Measurements from ENCODE around the gene NFIA.
"Not testable (repeated sequence)": the region's sequence is repeated elsewhere in the genome, so short reads cannot be mapped to it uniquely, and the experiment has no call there.

The NFIA gene

DNA sequence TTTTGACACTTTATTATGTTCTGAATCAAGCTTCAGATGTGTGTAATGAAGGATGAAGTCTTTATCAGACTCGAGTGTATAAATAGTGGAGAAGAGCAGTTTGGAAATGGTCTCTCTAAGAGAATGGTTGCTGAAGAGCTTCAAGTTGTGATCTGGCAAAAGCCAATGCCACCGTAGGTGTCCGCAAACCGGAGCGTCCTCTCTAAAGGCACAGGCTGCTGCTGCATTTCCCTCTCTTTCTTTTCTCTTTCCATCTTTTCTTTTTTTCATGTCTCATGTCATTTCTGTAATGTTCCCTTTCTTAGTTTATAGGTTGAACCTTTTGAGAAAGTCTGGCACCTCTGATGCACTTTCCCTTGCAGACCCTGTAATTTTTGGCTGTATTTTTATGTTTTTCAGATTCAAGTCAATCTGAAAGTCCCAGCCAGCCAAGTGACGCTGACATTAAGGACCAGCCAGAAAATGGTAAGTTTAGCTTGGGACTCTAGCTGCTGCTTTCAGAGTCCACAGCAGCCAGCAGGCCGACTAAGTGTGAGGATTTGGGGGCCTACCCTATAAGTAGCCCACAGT is 194.8 kb downstream of the NFIA start:
- Mint-ChIP-seq H3K4me1 (peaks cover 47% of the 10 kb centered on the region), H3K27me3 (ENCODE audit: low read depth) (no peaks in the 10 kb centered on the region), H3K36me3 (ENCODE audit: low read depth) (peaks cover 9% of the 10 kb centered on the region), H3K27ac (peak overlapping the region in 2 of 3 experiments; percentile 35 to 50), H3K9me3 (no peaks in the 10 kb centered on the region), H3K4me3 (no peak overlapping the region)
- no peak for TF ChIP-seq CTCF (IDR thresholded peaks at IDR 0.05; ENCODE audit: unreplicated experiment in 3 of 3)

- H3K27ac Mint-ChIP-seq = peak overlapping the region in 1 of 3 experiments; percentile 74
- H3K27me3 Mint-ChIP-seq (ENCODE audit: low read depth); H3K36me3 Mint-ChIP-seq (ENCODE audit: low read depth); H3K4me3 Mint-ChIP-seq; H3K9me3 Mint-ChIP-seq: not testable (repeated sequence)
- H3K4me1 Mint-ChIP-seq = peaks cover 47% of the 10 kb centered on the region
Observed at GRCh38 chr1:61278503-61278902, 196.1 kb downstream of the NFIA start.

DNA sequence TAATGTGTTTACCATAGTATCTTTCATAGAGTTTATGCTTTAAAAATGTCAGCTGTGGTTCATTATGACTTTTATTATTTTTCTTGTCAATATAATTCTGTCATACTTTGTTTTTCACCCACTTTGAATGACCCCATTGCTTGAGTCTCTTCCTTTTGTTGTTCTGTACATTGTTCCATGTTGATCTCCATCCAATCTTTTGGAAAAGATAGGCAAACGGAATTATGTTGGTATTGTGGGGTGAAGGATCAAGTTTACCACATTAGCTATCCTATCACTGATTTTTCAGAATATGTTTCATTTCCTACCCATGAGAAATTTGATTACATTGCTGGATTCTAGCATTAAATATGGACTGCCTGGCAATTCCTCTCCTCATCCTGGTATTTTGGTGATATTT is 196.6 kb downstream of the NFIA start:
- peaks cover 44% of the 10 kb centered on the region for H3K4me1 Mint-ChIP-seq
- TF ChIP-seq CTCF (IDR thresholded peaks at IDR 0.05; ENCODE audit: unreplicated experiment in 3 of 3) = no peak
- H3K9me3 Mint-ChIP-seq = no peaks in the 10 kb centered on the region
- peaks cover 9% of the 10 kb centered on the region for H3K36me3 Mint-ChIP-seq (ENCODE audit: low read depth)
- H3K27me3 Mint-ChIP-seq (ENCODE audit: low read depth) = no peaks in the 10 kb centered on the region
- H3K4me3 Mint-ChIP-seq = no peak overlapping the region
- peak overlapping the region; percentile 1 to 67 (median 39) for H3K27ac Mint-ChIP-seq

GRCh38 chr1:61279570-61279969 is 197.2 kb downstream of the NFIA start:
- Mint-ChIP-seq H3K4me3 (no peak overlapping the region), H3K4me1 (peaks cover 43% of the 10 kb centered on the region), H3K27me3 (ENCODE audit: low read depth) (no peaks in the 10 kb centered on the region), H3K9me3 (no peaks in the 10 kb centered on the region), H3K36me3 (ENCODE audit: low read depth) (peaks cover 9% of the 10 kb centered on the region), H3K27ac (peak overlapping the region; percentile 1 to 67 (median 39))
- no peak for TF ChIP-seq CTCF (IDR thresholded peaks at IDR 0.05; ENCODE audit: unreplicated experiment in 3 of 3)

GRCh38 chr1:61280452-61280851 is 198.1 kb downstream of the NFIA start:
- peaks cover 9% of the 10 kb centered on the region for H3K36me3 Mint-ChIP-seq (ENCODE audit: low read depth)
- no peak for TF ChIP-seq CTCF (IDR thresholded peaks at IDR 0.05; ENCODE audit: unreplicated experiment in 3 of 3)
- peak overlapping the region; percentile 25 to 67 (median 45) for H3K27ac Mint-ChIP-seq
- no peak overlapping the region for H3K4me3 Mint-ChIP-seq
- H3K4me1 Mint-ChIP-seq = peaks cover 42% of the 10 kb centered on the region
- no peaks in the 10 kb centered on the region for H3K27me3 Mint-ChIP-seq (ENCODE audit: low read depth)
- H3K9me3 Mint-ChIP-seq = no peaks in the 10 kb centered on the region

DNA sequence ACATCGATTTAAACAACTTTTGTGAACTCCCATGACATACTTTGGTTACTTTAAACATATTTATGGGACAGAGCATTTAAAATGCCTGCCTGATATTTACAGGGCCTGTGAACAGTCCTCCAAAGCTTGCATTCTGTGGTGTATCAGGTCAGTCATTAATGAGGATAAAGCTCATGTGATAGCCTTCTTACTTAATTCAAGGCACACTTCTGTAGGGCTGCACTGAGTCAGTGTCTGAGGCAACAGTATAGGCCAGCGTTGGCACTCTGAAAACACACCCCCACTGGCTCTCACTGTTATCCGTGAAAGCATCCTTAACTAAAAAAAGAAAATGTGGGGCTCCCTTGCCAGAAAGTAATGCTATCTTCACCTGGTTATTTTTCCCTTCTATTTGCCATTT is 200.0 kb downstream of the NFIA start:
- no peak for TF ChIP-seq CTCF (IDR thresholded peaks at IDR 0.05; ENCODE audit: unreplicated experiment in 3 of 3)
- Mint-ChIP-seq H3K27ac (peak overlapping the region; percentile 8 to 82 (median 72)), H3K36me3 (ENCODE audit: low read depth) (peaks cover 9% of the 10 kb centered on the region), H3K4me3 (no peak overlapping the region), H3K27me3 (ENCODE audit: low read depth) (no peaks in the 10 kb centered on the region), H3K4me1 (peaks cover 48% of the 10 kb centered on the region), H3K9me3 (no peaks in the 10 kb centered on the region)

All from nephron (organoid).